GM21576 (cell line): ENCODE results near the gene CNPY2.
"Not testable (repeated sequence)": the region's sequence is repeated elsewhere in the genome, so short reads cannot be mapped to it uniquely, and the experiment has no call there.

Source experiments
- ATAC-seq: cut with Tn5 transposase; IDR thresholded peaks from one replicate; pipeline ENCODE4 v1.9.1; 2021; ENCODE audit warnings: mild to moderate bottlenecking, moderate library complexity; ENCODE audit not compliant: unreplicated experiment

Gene CNPY2

GRCh38 chr12:56315622-56316473 is at the start of gene CNPY2:
Gene CNPY2, minus strand, starts transcription at chr12:56315988. Its CDS starts 771 bp downstream, at chr12:56315217.
- peak; percentile 88 for ATAC-seq

GRCh38 chr12:56362130-56363059 is 46.6 kb upstream of the CNPY2 start, which contains the start of gene APOF:
Gene APOF, minus strand, starts transcription at chr12:56362857. Its CDS starts 112 bp downstream, at chr12:56362745.
- ATAC-seq, result no peak

GRCh38 chr12:56361487-56362129 is 45.8 kb upstream of the CNPY2 start:
- ATAC-seq, result no peak

GRCh38 chr12:56359851-56360767 is 44.3 kb upstream of the CNPY2 start, which contains the start of gene STAT2:
Gene STAT2, minus strand, starts transcription at chr12:56360107. Its CDS starts 3,536 bp downstream, at chr12:56356571.
- ATAC-seq, result peak; percentile 90

GRCh38 chr12:56358836-56359532 is 43.2 kb upstream of the CNPY2 start:
- no peak for ATAC-seq

- ATAC-seq, result no peak
These were observed 35.5 kb upstream of the CNPY2 start for GRCh38 chr12:56351325-56351724.

GRCh38 chr12:56350662-56351061 is 34.9 kb upstream of the CNPY2 start:
- no peak for ATAC-seq

GRCh38 chr12:56348776-56349175 is 33.0 kb upstream of the CNPY2 start:
- no peak for ATAC-seq

- ATAC-seq, result not testable (repeated sequence)
These were observed 31.5 kb upstream of the CNPY2 start for GRCh38 chr12:56347255-56347654.

GRCh38 chr12:56346675-56347074 is 30.9 kb upstream of the CNPY2 start:
- no peak for ATAC-seq

- not testable (repeated sequence) for ATAC-seq
These were observed 26.5 kb upstream of the CNPY2 start for GRCh38 chr12:56342290-56342689.

- ATAC-seq, result no peak
These were observed 25.8 kb upstream of the CNPY2 start for GRCh38 chr12:56341616-56342015.

GRCh38 chr12:56339158-56339422 is 23.3 kb upstream of the CNPY2 start:
- no peak for ATAC-seq

GRCh38 chr12:56338308-56339157 is 22.7 kb upstream of the CNPY2 start, which contains the start of gene IL23A:
Gene IL23A, plus strand, starts transcription at chr12:56338884. Its CDS starts 161 bp downstream, at chr12:56339045.
- ATAC-seq, result peak; percentile 35

- ATAC-seq, result no peak
These were observed 22.0 kb upstream of the CNPY2 start for GRCh38 chr12:56337753-56338251.

- no peak for ATAC-seq
These were observed 20.8 kb upstream of the CNPY2 start for GRCh38 chr12:56336361-56337167.

- ATAC-seq, result not testable (repeated sequence)
These were observed 19.7 kb upstream of the CNPY2 start for GRCh38 chr12:56335527-56335926.

- ATAC-seq, result no peak
These were observed 18.7 kb upstream of the CNPY2 start for GRCh38 chr12:56334490-56334793.
